ENCODE measurements around the gene GGT5.

DNA sequence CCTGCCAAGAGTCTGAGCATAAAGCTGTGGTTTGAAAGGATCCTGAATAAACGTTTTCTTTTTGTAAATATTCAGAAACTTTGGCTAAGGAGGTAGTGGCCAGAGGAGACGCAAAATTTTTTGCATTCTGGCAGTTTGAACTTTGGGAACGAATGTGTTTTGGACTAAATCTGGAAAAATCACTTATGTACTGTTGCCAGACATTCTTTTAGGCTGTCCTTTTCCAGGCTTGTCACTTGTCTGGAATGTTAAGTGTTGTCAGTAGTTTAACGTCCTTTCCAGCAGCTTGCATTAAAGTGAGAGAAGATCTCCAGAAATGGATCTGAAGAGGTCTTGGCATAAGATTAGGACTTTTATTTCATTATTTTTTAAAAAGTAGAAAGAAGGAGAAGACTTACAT, 44.2 kb upstream of the GGT5 start:
- TF ChIP-seq, protein P1, sequence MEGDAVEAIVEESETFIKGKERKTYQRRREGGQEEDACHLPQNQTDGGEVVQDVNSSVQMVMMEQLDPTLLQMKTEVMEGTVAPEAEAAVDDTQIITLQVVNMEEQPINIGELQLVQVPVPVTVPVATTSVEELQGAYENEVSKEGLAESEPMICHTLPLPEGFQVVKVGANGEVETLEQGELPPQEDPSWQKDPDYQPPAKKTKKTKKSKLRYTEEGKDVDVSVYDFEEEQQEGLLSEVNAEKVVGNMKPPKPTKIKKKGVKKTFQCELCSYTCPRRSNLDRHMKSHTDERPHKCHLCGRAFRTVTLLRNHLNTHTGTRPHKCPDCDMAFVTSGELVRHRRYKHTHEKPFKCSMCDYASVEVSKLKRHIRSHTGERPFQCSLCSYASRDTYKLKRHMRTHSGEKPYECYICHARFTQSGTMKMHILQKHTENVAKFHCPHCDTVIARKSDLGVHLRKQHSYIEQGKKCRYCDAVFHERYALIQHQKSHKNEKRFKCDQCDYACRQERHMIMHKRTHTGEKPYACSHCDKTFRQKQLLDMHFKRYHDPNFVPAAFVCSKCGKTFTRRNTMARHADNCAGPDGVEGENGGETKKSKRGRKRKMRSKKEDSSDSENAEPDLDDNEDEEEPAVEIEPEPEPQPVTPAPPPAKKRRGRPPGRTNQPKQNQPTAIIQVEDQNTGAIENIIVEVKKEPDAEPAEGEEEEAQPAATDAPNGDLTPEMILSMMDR (IDR thresholded peaks at IDR 0.05; ENCODE audit: low read depth, low read length, poor library complexity, severe bottlenecking), result no peak
- no peak for TF ChIP-seq EZH2phosphoT487 (IDR thresholded peaks at IDR 0.05; ENCODE audit: borderline replicate concordance, low read length)
